Inferior parietal cortex (tissue), 1 donor: ENCODE results near the gene CLOCK.

Experiments used
- DNase-seq: peaks from one replicate; pipeline ENCODE4 v3.0.0-alpha.2; 2016; ENCODE audit errors: extremely low spot score

Gene CLOCK

DNA sequence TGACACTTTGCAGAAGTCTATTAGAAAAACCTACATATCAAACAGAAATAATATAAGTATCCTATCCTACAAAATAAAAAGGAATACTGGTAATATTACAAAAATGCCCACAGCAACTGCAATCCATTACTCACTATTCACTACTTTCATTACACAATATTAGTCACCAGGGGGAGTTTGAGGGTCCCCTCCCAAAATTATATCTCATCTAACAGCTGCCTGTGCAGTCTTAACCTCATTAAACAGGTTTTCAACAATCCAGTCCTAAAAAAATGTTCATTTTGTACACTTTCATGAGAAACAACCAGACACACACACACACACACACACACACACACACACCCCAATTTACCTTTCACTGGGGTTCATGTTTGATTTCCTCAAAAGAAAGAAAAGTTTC lies 2.9 kb downstream of the CLOCK start:
- no peak for DNase-seq

- no peak for DNase-seq
These were observed 6.4 kb downstream of the CLOCK start for GRCh38 chr4:55540271-55540670.

- DNase-seq, result no peak
These were observed 7.1 kb downstream of the CLOCK start for GRCh38 chr4:55539658-55540057.

GRCh38 chr4:55538531-55538930 lies 8.2 kb downstream of the CLOCK start:
- no peak for DNase-seq

GRCh38 chr4:55534306-55534705 lies 12.4 kb downstream of the CLOCK start:
- no peak for DNase-seq

- DNase-seq, result no peak
These were observed 16.0 kb downstream of the CLOCK start for GRCh38 chr4:55530691-55531090.

- no peak for DNase-seq
These were observed 16.5 kb downstream of the CLOCK start for GRCh38 chr4:55530167-55530566.

GRCh38 chr4:55528491-55528890 lies 18.2 kb downstream of the CLOCK start:
- DNase-seq, result no peak

- DNase-seq, result no peak
These were observed 21.7 kb downstream of the CLOCK start for GRCh38 chr4:55524844-55525571.

DNA sequence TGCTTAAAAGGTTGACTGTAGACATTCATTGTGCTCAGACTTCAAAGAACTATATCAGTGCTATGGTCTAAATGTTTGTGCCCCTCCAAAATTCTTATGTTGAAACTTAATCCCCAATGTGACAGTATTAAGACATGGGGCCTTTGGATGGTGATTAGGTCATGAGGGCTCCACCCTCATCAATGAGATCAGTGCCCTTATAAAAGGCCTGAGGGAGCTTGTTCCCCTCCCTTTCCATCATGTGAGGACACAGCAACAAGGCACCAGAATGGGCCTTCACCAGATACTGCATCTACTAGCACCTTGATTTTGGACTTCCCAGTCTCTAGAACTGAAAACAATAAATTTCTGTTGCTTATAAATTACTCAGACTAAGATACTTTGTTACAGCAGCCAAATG lies 28.3 kb downstream of the CLOCK start:
- DNase-seq, result no peak

GRCh38 chr4:55517526-55518229 lies 29.0 kb downstream of the CLOCK start:
- no peak for DNase-seq

GRCh38 chr4:55512922-55513571 lies 33.7 kb downstream of the CLOCK start:
- no peak for DNase-seq

- no peak for DNase-seq
These were observed 34.6 kb downstream of the CLOCK start for GRCh38 chr4:55512077-55512476.

GRCh38 chr4:55510685-55511084 lies 36.0 kb downstream of the CLOCK start:
- no peak for DNase-seq

DNA sequence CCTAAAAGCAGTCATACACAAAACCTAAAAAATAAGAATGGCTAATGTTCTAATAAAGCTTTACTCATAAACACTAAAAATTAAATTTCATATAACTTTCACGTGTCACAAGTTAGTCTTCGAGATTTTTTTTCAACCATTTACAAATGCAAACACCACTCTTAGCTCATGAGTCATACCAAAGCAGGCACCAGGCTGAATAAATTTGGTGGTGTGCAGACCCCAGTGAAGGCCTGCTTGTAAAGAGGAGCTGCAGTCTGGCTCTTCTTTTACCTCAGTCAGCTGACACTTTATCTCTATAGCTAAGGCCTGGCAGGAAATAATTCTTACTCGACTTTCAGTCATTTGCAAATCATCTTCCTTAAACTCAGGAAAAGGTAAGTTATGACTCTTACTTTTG lies 37.4 kb downstream of the CLOCK start:
- no peak for DNase-seq

DNA sequence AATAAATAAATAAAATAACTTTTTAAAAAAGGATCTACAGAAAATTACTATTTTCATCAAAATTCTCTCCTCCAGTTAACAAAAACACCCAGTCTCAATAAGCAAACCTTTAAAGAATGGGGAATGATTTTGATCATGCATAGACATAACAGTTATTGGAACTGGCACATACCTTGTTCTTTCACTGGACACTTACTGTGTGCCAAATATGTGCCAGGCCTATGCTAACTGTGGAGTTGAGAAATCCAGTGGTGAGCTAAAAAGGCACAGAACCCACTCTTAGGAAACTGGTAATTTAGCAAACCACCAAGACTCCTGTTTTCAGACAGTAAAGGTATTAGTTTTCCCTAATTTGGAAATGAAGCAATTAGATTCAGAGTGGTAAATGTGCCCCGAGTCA lies 39.1 kb downstream of the CLOCK start:
- DNase-seq, result no peak

DNA sequence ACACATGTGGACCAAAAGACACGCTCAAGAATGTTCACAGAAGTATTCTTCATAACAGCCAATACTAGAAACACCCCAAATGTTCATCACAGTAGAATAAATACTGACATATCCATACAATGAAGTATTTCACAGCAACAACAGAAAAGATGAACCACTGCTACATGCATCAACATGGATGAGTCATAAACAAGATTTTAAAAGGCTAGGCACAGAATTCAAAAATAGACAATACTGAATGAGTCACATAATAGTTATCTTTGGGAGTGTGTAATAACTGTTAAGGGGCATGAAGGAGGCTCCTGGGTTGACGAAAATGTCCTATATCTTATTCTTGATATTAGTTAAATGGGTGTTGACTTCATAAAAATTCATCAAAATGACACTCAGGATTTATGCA lies 43.5 kb downstream of the CLOCK start:
- no peak for DNase-seq

DNA sequence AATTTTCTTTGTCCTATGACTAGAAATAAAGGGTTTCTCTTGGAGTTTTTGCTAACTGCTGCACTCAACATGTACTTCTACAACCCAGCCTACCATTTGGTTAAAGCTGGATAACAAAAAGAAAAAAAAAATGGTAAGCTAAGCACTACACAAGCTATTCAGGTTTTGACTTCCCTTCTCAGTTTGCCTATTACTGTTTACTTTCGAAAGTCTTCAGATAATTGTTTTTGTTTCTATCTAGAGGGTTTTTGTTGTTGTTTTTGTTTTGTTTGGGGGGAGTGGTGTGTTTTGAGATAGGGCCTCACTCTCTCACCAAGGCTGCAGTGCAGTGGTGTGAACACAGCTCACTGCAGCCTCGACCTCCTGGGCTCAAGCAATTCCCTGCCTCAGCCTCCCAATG lies 46.6 kb downstream of the CLOCK start:
- DNase-seq, result no peak

DNA sequence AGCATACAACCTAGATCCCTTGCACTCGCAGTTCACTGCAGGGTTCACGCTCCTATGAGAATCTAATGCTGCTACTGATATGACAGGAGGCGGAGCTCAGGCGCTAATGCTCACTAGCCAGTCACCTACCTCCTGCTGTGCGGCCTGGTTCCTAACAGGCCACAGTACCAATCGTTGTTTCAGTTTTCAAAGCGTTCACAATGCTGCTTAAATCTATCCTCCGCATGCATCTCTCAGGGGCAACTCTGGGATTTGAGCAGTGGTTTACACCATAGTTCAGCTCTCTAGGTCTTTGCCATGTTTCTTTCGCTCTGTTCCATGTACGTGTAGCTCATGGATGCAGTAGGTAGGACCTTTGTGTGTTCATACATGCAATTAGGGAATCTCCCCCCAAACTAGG lies 47.2 kb downstream of the CLOCK start:
- DNase-seq, result no peak

DNA sequence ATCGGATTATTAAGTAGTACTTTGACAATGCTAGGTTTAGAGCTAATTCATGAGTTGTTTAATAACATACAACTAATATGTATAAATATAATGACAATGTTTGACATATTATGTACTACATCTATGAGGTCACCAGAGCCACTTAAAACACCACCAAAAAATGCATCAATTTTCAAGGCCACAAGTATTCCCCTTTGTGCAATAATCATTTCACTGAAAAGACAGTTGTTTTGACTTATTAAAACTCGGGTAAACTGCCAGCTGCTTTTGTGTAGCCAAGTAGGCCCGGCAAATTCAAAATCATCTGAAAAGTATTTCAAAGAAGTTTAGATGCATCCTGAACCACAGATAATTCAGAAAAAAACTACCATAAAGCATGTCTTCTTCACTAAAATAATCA lies 48.7 kb downstream of the CLOCK start:
- DNase-seq, result no peak

GRCh38 chr4:55491486-55491885 lies 55.2 kb downstream of the CLOCK start:
- no peak for DNase-seq

DNA sequence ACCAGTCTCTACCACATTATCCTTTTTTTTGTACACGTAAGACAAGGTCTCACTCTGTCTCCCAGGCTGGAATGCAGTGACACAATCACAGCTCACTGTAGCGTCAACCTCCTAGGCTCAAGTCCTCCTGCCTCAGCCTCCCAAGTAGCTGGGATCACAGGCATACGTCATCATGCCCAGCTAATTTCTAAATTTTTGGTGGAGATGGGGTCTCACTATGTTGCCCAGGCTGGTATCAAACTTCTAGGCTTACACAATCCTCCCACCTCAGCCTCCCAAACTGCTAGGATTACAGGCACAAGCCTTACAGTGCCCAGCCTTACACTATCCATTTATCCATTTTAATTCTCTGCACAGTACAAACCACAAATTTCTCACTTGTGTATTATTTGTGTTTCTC lies 58.0 kb downstream of the CLOCK start:
- no peak for DNase-seq

DNA sequence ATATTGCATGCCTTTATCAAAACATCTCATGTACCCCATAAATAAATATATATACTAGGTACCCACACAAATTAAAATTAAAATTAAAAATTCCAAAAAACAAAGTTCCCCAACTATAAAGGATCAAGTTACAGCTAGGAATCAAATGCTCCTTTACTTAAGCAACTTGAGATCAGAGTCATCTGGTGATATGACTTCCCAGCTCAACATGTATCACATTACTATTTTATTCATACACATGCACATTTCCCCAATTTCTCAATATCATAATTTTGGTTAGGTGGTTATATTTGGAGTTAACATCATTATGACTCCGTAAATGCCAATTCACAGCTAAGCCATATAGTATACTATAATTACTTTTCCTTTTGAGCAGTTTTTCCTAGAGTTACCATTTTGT lies 60.9 kb downstream of the CLOCK start:
- DNase-seq, result no peak
